ENCODE measurements around the gene TMPRSS5.
"Not testable (repeated sequence)": the region's sequence is repeated elsewhere in the genome, so short reads cannot be mapped to it uniquely, and the experiment has no call there.

TMPRSS5 gene

GRCh38 chr11:113677685-113678084, 28.4 kb downstream of the TMPRSS5 start:
- H3K4me3 ChIP-seq (ENCODE audit: low read depth, low read length) = no peak overlapping the region
- DNase-seq (ENCODE audit: low read depth) = no peak
- TF ChIP-seq CTCF (IDR thresholded peaks at IDR 0.05; ENCODE audit: insufficient read depth, low read depth, low read length, missing control alignments) = no peak

- DNase-seq (ENCODE audit: low read depth) = peak; percentile 8
- no peak overlapping the region; the same call in 1 of the 2 replicates for H3K4me3 ChIP-seq (ENCODE audit: low read depth, low read length)
- TF ChIP-seq CTCF (IDR thresholded peaks at IDR 0.05; ENCODE audit: insufficient read depth, low read depth, low read length, missing control alignments) = no peak
These were observed 30.5 kb downstream of the TMPRSS5 start for GRCh38 chr11:113675565-113675964.

- no peak for TF ChIP-seq CTCF (IDR thresholded peaks at IDR 0.05; ENCODE audit: insufficient read depth, low read depth, low read length, missing control alignments)
- DNase-seq (ENCODE audit: low read depth) = peak; percentile 85
- no peak overlapping the region for H3K4me3 ChIP-seq (ENCODE audit: low read depth, low read length)
These were observed 31.0 kb downstream of the TMPRSS5 start for GRCh38 chr11:113675003-113675561.

GRCh38 chr11:113674397-113674685, 31.8 kb downstream of the TMPRSS5 start:
- H3K4me3 ChIP-seq (ENCODE audit: low read depth, low read length) = no peak overlapping the region
- no peak for TF ChIP-seq CTCF (IDR thresholded peaks at IDR 0.05; ENCODE audit: insufficient read depth, low read depth, low read length, missing control alignments)
- DNase-seq (ENCODE audit: low read depth) = no peak

- no peak overlapping the region for H3K4me3 ChIP-seq (ENCODE audit: low read depth, low read length)
- no peak for DNase-seq (ENCODE audit: low read depth)
- no peak for TF ChIP-seq CTCF (IDR thresholded peaks at IDR 0.05; ENCODE audit: insufficient read depth, low read depth, low read length, missing control alignments)
These were observed 32.3 kb downstream of the TMPRSS5 start for GRCh38 chr11:113673550-113674396.

- not testable (repeated sequence) for H3K4me3 ChIP-seq (ENCODE audit: low read depth, low read length); DNase-seq (ENCODE audit: low read depth)
These were observed 34.2 kb downstream of the TMPRSS5 start for GRCh38 chr11:113671914-113672313.

GRCh38 chr11:113670831-113671215, 35.3 kb downstream of the TMPRSS5 start:
- no peak for DNase-seq (ENCODE audit: low read depth)
- TF ChIP-seq CTCF (IDR thresholded peaks at IDR 0.05; ENCODE audit: insufficient read depth, low read depth, low read length, missing control alignments) = no peak
- H3K4me3 ChIP-seq (ENCODE audit: low read depth, low read length) = no peak overlapping the region
